CMK (cell line): ENCODE results near the gene ITGA8.
"Not testable (repeated sequence)": the region's sequence is repeated elsewhere in the genome, so short reads cannot be mapped to it uniquely, and the experiment has no call there.

Experiments
- DNase-seq: peaks from one replicate; pipeline ENCODE4 v3.0.0-alpha.2; 2010; ENCODE audit warnings: low read depth

The ITGA8 gene

DNA sequence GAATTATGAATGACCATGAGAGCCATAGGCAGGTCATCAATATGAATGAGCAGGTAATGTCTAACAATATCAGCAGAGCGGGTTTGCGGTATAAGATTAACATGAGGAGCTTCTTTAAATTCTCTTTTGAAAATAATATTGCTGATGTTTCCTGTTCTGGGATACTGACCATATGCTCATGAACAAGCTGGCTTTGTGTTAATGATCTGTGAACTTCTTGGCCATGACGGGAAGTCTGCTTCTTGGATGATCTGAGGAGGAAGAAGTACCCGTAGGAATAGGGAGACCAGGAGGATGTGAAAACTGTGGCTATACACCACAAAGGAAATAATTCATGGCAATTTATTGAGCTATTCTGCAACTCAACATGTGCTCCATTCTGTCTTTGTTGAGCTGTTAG, 38.6 kb downstream of the ITGA8 start:
- no peak for DNase-seq

DNA sequence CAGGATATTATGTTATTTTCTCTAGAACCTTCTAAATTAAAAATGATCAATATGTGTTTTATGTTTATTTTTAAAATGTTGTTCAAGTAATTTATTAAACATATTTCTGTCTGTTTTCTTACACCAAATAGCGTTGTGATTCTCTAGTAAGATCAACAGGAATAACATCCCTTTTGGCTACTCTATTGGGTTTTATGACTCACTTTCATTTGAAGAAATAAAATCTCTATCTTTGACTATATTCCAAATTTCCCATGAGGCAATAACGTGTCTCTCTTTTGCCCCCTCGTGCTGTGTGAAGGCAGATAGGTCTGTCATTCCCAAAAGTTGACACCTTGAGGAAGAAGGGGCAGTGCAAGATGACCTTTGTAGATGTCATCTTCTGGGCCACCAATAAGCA, 40.9 kb downstream of the ITGA8 start:
- no peak for DNase-seq

DNA sequence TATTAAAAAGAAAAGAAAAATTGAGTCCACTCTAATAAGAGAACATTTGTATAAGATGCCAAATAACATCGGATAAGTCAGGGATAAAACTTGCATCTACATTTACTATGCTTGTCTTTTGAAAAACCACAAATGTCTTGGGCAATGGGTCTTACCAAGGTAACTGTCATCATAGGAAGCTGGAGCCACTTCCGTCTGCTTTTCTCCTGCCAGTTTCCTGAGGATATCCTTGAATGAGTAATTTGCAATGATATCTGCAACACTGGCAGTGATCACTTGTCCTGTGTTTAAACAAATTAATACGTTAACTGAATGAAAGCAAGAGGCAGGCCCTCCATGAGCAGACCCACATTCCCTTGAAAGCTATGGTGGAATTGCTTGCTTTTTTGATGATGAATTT, 47.3 kb downstream of the ITGA8 start:
- no peak for DNase-seq

DNA sequence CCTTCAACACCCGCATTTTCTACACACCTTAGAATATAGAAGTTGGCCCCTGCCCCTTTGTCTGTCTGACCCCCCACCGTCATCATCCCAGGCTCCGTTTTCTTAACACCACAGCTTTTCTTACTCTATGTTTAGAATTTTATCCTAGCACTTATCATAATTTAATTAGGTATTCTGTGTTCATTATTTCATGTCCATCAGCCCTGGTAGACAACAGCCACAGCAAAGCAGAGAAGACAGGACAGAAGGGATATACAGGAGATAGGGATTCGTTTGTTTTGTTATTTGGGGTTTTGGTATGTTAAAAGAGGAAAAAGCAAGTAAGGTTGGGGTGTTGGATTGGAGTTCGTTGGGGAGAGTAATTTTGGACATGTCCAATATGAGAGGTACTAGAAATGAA, 48.8 kb downstream of the ITGA8 start:
- no peak for DNase-seq

DNA sequence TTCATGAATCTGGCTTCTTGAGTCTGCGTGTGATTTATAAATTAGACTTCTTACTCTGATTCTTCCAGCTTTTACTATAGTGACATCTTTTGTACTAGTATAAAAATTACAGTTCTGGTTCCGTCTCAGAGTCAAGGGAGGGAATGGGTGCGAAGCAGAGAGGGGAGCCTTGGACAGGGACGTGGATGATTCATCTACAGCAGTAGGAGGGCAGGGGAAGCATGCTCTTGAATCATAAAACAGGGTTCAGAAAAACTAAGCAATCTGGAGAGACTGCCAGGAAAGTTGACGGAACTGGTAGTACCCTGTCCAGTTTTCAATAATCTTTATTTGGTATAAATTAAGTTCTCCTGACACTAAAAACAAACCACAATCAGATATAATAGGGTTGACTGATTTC, 58.1 kb downstream of the ITGA8 start:
- no peak for DNase-seq

DNA sequence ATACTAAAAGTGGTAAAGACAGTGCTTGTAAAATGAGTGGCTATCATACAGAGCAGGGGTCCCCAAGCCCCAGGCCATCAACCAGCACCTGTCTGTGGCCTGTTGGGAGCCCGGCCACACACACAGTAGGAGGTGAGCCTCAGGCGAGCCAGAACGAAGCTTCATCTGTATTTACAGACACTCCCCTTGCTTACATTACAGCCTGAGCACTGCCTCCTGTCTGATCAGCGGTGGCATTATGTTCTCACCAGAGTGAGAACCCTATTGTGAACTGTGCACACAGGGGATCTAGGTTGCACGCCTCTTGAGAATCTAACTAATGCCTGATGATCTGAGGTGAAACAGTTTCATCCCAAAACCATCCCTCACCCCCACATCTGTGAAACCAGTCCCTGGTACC, 58.7 kb downstream of the ITGA8 start:
- no peak for DNase-seq

DNA sequence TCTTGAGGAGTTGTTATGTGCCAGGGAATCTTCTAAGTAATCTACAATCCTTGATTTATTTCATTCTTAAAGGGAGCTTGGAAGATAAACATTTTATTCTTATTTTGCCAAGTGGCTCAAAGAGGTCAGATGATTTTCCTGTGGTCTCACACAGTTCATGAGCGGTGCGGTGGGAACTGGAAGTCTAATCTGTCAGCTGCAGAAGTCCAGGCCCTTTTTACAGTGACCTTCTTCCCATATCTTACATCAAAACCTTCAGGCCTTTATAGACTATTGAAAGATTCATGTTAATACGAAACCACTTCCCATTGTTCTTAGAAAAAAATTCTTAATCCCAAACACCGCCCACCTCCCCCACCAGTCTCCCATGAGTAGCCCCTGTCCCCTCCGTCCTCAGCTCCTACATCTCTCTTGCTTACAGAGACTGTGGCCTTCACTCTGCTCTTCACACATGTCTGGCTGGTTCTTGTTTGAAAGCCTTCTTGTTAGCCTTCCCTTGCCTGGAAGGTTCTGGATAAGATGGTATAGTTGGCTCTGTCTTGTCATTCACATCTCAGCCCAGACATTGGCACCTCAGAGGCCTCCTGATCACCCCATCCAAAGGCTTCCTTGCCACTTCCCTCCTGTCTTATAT, 61.5 kb downstream of the ITGA8 start:
- DNase-seq, result no peak

DNA sequence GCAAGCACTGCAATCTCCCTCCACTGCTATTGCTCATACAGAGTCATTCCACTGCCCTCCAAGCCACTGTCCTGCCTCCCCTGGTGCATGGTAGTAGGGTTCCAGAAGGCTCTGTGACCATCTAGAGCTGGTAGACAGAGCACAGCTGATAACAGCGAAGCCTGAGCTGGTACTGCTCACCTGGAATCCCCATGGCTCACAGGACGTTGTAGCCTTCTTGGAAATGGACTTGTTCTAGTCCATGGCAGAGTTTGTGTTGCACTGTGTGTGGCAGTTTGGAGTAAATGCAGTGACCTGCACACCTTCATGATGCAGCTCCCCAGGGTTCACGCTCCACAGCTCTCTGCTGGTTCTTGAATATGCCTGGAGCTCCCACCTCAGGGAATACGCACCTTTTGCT, 67.0 kb downstream of the ITGA8 start:
- DNase-seq, result no peak

DNA sequence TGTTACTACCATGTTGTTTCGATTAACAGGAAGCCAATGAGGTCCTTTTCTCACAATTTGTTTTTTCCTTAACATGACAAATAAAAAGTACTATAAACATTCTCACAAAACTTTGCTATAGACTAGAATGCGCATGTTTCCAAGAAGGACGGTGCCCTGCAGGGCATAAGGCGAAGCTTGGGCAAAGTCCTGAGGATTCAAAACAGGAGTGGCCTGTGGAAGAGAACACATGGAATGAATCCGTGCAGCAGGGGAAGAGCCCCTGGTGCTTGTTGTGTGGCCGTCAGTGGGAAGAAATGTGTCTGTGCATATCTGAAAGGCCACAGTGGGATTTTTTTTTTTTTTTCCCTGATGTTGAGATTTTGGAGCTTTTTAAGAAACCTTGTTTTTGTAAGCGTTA, 67.6 kb downstream of the ITGA8 start:
- no peak for DNase-seq

DNA sequence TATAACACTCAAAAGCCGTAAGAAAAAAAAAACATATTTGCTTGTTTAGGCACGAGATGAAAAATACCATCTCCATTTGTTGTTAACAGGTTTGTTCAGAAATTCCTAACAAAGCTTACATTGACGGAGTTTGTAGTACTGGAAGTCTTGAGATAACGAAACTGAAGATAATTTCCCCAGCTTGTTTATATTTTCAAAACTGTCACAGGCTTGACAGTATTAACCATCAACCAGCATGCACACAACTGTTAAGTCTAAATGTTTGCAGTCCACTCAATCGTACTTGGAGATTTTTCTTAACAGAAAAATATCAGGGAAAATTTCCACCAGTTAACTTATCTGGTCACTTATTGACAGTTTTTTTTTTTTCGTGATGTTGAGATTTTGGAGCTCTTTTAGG, 68.5 kb downstream of the ITGA8 start:
- no peak for DNase-seq

DNA sequence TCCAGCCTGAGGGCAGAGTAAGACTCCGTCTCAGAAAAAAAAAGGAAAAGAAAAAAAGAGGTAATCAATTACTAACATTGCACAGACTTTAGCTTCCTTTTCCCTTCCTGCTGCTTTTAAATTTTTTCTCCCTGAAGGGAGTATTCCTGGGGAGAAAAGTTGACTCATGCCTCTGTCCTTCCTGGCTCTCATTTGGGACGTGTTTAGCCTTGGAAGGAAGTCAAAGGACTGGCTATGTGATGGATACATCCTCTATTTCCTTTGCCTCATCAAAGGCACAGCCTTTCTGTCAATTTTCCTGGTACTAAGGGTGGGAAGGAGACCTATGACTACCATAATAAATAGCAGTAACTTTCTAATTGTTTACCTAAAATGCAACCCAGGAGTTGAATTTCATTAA, 77.6 kb downstream of the ITGA8 start:
- DNase-seq, result no peak

DNA sequence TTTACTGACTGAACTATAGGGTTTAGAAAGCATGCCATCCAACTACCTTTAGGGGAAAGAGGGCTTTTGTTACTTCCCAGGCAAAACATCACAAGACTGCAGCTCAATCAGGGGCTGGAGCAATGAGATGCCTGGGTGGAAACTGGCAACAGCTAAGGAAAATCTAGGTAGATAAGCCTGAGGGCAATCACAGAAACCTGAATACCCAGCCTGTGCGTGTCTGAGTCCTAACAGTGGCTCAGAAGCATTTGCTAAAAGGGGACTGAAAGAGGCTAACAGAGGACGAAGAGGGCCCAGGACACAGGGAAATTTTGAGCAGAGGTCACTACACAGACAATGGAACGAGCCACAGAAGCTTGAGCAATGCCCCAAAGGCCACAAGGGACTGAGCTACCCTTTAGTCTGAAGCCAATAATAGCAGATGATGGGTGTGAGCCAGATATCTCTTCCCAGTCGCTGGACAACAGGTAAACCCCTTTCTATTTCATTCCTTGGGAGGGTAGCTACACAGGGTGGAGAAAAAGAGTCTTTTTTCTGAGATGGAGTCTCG, 79.1 kb downstream of the ITGA8 start:
- DNase-seq, result no peak

DNA sequence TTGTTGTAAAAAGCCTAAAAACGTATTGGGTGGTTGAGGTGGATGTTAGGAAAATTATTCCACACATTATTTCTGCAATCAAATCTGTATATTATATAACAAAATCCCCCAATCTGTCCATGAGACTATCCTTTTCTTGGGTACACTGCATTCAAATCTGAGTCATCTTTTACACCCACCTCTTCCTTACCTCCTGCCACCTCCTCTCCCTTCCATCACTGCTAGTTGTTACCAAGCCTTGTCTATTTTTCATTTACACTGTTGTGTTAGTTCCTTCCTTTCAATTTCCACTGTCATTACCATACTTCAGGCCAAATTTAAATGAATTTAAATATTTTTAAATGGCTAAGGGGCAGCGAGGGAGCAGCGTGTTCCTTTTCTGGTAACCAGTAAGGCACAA, 83.3 kb downstream of the ITGA8 start:
- no peak for DNase-seq

DNA sequence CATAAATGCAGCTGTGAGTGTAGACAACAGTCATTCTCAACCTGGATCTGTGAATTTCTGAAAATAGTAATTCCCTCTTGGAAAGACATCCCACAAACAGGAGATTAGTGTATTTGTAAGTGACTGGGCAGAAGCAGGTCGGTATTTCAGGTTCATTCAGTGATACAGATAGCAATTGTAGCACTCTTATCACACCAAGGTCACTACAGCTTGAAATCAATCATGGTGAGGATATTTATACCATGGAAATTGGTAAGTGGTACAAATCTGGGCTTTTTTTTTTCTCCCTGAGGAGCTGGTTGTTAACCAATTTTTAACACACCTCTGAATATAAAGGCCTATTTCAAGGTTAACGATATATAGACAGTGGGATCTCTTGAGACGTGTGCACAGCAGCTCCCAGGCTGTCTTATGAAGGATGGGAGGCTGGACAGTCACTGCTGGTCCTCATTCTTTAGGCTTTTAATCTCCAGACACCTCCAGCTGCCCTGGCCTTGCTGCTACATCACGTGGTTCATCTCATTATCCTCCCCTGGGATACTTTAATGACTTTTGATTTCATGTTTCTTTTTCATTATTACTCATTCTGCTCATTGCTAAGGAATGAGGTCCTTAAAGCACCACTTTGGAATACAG, 87.1 kb downstream of the ITGA8 start:
- no peak for DNase-seq

DNA sequence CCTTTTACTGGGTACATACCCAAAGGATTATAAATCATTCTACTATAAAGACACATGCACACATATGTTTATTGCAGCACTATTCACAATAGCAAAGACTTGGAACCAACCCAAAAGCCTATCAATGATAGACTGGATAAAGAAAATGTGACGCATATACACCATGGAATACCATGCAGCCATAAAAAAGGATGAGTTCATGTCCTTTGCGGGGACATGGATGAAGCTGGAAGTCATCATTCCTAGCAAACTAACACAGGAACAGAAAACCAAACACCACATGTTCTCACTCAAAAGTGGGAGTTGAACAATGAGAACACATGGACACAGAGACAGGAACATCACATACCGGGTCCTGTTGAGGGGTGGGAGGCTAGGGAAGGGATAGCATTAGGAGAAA, 88.5 kb downstream of the ITGA8 start:
- not testable (repeated sequence) for DNase-seq

DNA sequence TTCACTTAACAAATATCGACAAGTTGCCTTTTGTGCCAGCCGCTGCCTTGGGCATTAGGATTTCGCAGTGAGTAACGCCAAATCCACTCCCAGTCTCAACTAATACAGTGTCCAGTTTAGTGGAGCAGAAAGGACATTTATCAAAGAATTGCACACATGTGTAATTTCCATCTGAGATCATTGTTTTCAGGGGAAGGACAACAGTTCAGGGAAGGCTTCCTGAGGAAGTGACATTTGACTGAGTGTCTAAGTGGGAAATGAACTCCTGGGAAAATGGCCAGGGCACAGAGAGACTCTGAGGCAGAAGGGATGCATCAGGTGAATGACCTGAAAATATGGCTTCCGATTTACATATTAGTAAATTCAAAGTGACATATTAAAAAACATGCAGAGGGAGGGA, 89.4 kb downstream of the ITGA8 start:
- DNase-seq, result no peak

DNA sequence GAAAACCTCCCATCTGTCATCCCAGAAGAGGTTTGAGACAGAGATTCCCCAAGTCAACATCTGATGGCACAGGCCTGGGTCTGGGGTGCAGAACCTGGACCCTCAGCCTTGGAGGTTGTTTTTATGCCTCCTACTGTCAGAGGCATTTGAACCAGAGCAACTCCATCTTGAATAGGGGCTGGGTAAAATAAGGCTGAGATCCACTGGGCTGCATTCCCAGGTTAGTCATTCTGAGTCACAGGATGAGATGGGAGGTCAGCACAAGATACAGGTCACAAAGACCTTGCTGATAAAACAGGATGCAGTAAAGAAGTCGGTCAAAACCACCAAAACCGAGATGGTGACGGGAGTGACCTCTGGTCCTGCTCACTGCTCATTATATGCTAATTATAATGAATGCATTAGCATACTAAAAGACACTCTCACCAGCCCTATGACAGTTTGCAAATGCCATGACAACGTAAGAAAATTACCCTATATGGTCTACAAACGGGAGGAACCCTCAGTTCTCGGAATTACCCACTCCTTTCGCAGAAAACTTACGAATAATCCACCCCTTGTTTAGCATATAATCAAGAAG, 92.0 kb downstream of the ITGA8 start:
- no peak for DNase-seq

DNA sequence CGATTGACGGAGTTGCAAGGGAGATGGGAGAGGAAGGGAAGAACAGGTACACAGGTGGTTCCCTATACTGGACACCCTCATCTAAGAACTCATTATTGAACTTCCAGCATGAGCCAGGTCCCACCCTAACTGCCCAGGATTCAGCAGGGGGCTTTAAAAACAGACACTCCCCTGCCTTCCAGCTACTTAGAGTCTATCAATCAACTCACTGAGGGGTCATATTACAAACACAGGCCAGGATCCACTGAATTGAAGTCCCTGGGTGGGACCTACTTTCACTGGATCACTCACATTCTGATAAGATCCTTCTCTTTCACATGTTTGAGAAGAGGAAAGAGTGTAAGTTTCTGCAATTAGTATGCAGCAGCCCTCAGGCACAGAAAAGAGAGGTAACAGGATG, 92.8 kb downstream of the ITGA8 start:
- DNase-seq, result no peak

DNA sequence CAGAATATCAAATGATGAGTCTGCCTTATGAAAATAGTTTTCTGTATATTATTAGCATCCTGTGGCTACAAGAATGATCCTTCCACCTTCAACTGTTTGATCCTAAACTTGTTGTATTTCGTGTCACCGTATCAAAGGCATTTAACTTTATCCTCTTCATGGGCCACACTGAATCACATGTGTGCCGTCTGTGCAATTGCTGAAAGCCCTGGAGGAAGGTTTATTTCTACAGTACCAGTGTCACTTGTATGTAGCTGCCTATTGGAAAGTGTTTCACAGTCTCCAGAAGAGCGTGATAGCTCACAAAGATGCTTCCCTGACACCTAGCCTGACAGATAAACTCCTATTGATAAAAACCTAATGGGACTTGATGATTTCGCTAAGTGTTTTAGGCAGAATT, 94.5 kb downstream of the ITGA8 start:
- no peak for DNase-seq

DNA sequence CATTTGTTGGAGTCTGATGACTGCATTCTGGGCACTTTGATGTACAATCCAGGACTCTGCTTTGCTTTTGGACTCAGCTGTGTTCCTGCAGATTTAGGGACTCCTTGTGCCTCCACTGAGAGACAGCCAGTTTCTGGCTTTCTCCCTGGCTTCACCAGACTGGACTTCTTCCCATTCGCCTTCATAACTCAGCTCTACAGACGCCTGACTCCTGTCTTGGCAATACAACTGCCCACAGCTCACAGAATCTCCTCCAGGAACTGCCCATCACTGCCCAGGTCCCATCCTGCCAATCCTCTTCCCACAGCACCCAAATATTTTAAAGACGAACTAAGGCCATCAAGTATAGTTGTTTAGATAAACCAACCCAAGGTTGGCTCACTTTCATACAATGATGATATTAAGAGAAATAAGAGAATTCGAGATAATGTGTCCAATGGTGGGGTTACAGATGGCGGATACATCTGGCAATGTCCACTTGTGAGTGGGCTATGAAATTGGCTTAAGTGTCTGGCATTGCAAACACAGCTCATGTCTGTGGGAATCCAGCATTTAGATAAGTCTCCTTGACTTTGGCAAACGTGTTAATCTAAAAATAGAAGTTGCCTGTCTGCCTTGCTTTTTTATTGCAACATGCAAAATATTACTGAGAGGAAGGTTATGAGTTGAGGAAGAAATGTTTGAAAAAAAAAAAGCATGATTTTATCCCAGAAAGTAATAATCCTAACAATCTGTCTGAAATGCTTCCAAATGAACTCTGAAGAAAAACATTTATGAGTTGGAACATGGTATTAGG, 95.1 kb downstream of the ITGA8 start:
- DNase-seq, result no peak

DNA sequence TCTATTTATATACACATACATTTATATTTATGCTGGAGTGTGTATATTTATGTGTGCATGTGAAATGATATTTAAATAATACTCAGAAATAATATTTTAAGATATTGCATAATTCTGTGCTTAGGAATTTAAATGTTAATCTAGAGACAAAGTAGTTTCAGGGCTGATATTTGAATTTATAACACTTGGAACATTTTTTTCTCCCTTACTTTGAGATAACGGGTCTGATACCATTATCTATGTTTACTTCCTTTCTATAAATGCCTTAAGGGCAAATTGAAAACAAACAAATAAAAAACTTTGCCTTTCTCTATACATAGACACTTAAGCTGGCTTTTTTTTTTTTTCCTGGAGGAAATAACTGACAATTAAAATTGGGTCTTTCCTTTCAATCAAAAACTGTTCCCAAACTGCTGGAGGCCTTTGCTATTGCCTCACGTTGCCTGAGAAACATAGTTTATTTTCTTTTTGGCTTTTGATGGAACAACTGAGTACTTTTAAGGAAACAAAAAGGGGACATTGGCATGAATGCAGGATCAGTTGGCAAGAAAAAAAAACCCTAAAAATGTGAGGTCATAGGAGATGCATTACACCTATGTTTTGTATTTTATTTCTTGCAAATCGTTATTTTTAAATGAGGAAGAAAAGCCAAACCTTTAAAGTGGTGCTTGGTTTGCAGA, 98.7 kb downstream of the ITGA8 start:
- DNase-seq, result no peak

DNA sequence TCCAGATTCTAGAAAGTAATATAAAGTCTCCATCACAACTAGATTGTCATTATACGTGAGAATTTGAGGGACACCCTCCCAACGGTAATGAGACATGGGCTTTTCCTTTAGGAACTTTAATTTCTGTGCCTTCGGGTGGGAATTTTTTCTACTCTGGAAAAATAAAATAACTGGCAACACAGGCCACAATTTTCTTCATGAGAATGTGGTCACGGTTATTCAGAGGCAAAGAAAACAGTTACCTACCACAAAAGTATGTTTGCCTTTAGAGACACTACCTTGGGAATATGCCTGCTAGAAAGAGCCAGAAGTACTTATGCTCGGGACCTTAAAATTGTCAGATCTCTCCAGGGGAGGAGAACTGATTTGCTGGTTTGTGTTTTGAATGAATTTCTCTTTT, 99.4 kb downstream of the ITGA8 start:
- no peak for DNase-seq
